Ovary (tissue), 3 donors: ENCODE results near the gene BTBD18.

Experiments
- EP300 ChIP-seq: sonication (generic); formaldehyde crosslinking; IDR thresholded peaks from one replicate; pipeline ENCODE4 v1.6.1; 2017; ENCODE audit warnings: antibody characterized with exemption
- POLR2A ChIP-seq: fragments of 450-650 bp; IDR thresholded peaks from one replicate; pipeline ENCODE4 v1.6.1; 2017; ENCODE audit warnings: antibody characterized with exemption, mild to moderate bottlenecking, moderate library complexity
- TF ChIP-seq, protein P1 (sequence below), 3 donors: fragments of 450-650 bp in 2 of 3; fragments of 200-600 bp in 1 of 3; IDR thresholded peaks; one replicate each; pipeline versions ENCODE4 v1.5.1 to v1.8.0; 2016 to 2022; ENCODE audit warnings: antibody characterized with exemption in 3 of 3, mild to moderate bottlenecking in 1 of 3
- donor health status: DM: no; HTN: no; CAD: no.

DNA sequence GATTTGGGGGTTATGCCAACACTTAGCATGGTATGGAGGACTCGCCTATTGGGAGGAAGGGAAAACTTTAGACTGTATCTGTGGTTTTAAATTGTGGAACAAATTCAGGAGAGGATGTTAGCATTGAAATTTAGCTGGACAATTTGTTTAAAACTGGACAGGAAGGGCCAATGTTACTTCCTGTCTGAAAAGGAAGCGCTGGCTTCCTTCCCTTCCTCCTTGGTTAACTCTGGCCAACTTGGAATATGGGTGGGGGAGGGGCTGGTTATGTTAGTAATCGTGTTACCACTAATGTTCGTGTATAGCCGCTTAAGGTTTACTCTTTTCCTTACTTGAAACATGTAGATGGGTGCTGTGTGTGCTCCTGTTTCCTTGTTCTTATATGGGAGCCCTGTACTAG, 23.9 kb upstream of the BTBD18 start:
- TF ChIP-seq, protein P1, sequence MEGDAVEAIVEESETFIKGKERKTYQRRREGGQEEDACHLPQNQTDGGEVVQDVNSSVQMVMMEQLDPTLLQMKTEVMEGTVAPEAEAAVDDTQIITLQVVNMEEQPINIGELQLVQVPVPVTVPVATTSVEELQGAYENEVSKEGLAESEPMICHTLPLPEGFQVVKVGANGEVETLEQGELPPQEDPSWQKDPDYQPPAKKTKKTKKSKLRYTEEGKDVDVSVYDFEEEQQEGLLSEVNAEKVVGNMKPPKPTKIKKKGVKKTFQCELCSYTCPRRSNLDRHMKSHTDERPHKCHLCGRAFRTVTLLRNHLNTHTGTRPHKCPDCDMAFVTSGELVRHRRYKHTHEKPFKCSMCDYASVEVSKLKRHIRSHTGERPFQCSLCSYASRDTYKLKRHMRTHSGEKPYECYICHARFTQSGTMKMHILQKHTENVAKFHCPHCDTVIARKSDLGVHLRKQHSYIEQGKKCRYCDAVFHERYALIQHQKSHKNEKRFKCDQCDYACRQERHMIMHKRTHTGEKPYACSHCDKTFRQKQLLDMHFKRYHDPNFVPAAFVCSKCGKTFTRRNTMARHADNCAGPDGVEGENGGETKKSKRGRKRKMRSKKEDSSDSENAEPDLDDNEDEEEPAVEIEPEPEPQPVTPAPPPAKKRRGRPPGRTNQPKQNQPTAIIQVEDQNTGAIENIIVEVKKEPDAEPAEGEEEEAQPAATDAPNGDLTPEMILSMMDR (IDR thresholded peaks at IDR 0.05): no peak
- TF ChIP-seq EP300 (no peak), POLR2A (no peak)
